Measurements from ENCODE around the gene KSR1.

KSR1 gene

GRCh38 chr17:27520491-27521185 lies 64.4 kb downstream of the KSR1 start:
- no peak for DNase-seq

DNA sequence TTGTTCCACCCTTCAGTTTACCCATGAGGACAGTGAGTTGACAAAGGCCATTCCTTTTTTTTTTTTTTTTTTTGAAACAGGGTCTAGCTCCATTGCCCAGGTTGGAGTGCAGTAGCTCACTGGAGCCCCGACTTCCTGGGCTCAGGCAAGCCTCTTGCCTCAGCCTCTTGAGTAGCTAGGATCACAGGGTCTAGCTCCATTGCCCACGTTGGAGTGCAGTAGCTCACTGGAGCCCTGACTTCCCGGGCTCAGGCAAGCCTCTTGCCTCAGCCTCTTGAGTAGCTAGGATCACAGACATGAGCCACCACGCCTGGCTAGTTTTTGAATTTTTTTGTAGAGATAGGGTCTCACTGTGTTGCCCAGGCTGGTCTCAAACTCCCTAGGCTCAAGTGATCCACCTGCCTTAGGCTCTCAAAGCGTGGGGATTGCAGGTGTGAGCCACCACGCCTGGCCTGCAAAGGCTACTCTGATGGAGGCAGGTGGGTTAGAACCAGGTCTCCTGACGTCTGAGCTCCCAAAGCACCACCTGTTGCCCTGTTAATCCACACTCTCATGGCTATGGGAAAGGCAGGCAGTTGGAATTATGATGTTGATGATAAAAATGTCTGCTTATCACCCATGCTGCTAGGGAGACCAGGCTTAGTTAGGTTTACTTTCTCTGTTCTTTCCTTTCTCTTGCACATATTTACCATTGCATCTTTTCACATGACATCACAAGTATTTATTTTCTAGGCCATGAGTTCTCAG lies 65.2 kb downstream of the KSR1 start:
- no peak for DNase-seq

DNA sequence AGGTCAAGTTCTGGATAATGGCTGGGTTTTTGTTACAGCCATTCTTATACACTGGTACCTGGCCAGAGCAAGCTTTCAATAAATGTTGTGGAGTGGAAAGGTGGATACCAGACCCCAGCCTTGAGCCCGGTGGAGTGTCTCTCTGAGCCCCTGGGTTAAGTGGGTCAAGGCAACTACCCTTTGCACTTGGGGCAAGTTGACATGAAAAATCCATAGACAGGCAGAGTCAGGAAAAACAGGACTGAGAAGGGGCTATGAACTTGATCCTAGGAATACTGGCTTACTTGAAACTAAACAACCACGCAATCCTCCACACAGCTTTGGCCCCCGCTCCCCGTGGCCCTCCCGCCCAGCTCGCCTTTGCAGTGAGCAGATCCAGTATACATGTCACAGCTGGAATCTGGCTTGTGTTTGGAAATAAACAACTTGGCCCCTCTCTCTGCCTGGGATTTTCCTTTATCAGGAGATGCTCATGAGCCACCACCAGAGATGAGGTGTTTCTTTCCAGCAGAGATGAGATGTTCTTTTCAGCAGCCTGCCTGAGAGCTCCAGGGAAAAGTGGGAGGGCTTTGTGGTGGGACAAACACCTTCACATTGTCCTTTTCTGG lies 65.9 kb downstream of the KSR1 start:
- DNase-seq = no peak

- no peak for DNase-seq
Observed at GRCh38 chr17:27523712-27524111, 67.5 kb downstream of the KSR1 start.

DNA sequence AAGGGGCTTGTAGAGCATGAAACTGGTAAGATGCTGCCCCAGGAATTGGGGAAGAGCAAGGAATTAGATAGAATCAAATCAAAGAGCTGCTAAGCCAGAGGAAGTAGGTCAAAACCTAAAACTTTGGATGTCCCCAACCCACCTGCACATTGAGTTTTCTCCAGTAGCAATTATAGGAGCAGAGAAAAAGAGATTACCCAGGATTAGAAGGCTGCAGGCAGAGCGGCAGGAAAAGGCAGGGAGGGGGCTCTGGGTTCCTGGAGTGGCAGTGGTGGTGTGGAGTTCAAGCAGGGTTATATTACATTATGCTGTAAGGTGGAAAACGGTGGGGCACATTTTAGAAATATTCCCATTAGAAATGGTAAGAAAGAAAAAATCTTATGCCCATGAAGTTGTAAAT lies 68.3 kb downstream of the KSR1 start:
- DNase-seq = no peak

DNA sequence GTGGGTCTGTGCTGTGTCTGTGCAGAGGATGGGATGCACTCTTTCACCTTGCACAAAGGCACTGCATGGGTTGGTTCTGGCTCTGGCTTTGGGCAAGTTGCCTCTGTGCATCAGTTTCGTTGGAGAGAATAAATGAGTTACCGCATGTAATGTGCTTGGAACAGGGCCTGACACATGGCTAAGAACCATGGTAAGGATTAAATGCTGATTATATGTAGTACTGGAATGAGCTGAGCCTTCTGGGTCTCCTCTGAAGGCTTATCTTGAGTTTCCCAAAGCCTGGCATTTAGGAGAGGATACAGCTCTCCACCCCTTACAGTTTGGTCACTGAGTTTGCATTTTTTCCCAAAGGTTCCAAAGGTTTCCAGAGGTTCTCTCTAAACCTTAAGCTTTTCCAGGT lies 69.1 kb downstream of the KSR1 start:
- no peak for DNase-seq

DNA sequence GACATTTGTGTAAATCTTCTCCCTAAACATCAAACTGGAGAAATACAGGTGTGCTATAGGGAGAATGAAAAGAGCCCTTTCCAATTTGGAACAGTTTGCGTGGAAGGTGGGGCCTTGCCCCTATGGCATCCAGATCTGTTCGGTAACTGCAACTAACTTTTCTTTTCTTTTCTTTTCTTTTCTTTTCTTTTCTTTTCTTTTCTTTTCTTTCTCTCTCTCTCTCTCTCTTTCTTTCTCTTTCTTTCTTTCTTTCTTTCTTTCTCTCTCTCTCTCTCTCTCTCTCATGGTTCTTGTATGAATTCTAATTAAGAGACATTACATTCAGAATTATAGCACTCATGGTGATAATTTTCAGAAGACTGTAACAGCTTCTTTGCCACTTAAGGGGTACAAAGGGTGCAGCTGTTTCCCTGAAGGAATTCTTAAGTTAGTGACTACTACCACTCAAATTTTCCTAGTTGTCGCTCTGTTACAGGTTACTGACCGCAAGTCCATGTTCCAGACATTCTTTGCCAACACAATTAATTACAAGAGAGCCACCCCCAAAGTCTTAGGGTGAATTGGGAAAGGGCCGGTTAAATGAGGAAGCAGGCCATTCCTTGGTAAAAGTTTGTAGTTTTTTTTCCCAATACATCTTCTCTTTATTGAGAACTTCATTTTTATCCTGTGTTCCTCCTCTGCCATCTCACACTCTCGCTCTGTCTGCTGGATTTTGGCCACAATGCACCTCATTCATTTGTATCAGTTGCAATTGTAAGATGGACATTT lies 69.8 kb downstream of the KSR1 start:
- no peak for DNase-seq

- DNase-seq = no peak
Observed at GRCh38 chr17:27526604-27527002, 70.4 kb downstream of the KSR1 start.

- no peak for DNase-seq
Observed at GRCh38 chr17:27529230-27529796, 73.1 kb downstream of the KSR1 start.

GRCh38 chr17:27530764-27531391 lies 74.6 kb downstream of the KSR1 start:
- DNase-seq = no peak

DNA sequence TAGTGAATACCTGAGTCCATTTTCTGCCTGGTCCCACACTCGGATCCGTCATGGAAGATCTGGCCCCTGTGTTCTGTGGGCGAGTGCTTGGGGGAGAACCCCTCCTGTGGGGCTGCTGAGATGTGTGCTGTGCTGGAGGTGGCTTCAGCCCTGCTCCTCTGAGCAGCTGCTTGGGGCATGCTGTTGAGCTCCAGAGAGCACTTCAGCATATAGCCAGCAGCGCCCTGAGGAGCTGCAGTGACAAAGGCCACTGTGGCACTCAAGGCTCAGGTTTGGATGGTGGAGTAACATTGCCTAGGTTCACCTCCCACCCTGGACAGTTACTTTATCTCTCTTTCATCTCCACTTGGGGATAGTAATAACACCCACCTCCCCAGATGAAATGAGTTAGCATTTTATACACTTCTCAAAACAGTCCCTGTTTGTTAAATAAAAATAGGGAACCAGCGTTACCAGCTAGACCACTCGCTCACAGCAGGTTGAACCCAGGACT lies 75.3 kb downstream of the KSR1 start:
- DNase-seq = no peak

- no peak for DNase-seq
Observed at GRCh38 chr17:27532269-27533263, 76.3 kb downstream of the KSR1 start.

DNA sequence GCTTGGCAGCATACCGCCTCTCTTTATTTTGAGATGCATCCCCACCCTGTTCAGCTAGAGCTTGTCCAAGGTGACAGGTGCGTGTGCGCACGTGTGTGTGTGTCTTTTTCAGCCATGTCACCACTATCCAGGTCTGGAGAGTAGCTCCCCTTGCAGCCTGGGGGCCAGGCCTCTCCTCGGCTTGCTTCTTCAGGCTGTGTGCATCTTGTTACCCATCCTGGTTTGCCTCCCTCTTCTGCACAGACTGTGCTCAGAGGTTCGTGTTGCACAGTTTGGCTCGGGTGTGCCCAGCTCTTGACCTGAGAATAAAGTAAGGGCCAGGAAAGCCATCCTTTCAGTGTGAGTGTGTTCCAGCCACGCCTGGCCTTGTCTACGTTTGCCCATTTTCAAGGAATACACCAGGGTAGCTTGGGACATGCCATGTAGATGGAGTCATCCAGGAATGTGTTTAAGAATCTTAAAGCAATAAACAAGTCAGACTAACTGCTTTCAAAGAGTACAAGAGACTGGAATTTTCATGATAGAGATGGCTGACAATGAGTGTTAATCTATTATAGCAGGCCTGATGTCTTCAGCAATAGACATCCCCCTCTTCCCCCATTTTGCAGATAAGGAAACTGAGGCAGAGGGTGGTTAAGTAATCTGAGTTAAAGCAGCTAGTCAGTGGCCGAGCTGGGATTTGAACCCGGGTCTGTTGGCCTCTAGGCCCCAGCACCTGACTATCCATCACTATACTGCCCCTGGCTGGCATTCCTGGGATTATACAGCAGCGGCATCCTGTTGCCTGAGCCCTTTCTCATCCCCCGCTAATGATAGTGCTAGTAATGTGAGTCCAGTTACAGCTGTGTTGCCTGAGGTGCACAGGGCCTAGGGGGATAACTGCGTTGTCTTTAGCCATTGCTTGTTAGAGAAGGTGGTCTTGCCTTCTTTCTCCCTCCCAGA lies 77.9 kb downstream of the KSR1 start:
- DNase-seq = peak; percentile 64

DNA sequence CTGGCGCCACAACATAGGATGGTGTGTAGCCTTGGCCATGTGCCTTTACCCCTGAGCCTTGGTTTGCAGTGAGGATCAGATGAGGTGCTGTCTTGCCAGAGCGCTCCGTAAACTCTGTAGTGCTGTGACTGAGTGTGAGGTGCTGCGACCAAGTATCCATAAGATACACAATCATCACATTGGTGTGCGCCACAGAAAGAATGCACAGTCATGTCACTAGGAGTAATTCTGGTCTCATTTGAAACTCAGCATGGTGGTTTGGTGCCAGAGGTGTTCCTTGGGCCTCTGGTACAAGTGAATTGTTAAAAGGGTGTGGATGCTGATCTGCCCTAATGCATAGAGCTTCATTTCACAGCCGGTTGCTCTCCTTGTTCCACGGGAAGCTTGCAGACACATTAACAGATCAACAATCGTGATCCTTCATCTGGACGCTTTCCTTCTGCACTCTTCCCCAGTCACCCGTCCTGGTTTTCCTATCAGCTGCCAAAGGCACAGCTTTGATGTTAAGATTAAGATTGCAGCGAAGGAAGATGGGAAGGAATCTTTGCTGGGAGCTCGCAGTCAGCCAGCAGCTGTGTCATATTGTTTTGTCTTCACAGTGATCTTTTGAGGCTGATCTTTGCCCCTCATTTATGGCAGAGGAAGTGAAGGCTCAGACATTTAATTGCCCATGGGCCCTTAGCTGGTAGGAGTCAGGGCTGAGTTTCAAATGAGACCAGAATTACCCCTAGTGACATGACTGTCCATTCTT lies 79.1 kb downstream of the KSR1 start:
- no peak for DNase-seq

DNA sequence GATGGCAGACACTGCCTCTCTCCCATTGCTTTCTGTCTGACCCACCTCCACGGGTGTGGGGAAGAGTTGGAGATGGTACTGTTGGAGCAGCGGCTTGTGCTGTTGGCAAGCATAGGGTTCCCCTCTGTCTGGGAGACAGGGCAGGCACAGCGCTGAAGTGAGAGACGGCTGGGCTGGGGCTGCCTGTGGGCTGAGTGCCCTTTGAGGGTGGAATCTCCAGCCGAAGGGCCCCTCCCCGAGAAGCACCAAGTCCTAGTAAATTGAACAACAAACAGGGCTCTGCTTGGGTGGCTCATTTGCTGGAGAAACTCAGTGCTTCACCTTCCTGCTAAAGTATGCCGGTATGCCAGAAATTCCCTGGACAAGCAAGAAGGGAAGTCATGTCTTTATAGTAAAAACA lies 79.7 kb downstream of the KSR1 start:
- no peak for DNase-seq

DNA sequence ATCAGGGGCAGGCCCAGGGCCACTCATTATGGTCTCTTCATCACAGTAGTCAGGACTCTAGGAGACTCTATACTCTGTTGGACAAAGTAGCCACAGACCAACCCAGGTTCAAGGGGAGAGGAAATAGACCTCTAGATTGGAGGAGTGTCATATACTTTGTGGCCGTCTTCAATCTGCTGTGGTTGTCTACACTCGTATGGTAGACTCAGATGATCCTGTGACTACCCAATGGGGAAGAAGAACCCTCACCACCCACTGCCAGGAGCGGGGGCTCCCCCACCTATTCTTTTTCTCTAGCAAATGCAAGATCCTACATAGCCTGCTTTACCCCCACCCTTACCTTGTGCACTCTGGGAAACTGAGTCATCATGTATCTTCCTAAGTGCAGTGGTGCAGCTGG lies 80.5 kb downstream of the KSR1 start:
- no peak for DNase-seq

- no peak for DNase-seq
Observed at GRCh38 chr17:27538156-27538955, 82.1 kb downstream of the KSR1 start.

DNA sequence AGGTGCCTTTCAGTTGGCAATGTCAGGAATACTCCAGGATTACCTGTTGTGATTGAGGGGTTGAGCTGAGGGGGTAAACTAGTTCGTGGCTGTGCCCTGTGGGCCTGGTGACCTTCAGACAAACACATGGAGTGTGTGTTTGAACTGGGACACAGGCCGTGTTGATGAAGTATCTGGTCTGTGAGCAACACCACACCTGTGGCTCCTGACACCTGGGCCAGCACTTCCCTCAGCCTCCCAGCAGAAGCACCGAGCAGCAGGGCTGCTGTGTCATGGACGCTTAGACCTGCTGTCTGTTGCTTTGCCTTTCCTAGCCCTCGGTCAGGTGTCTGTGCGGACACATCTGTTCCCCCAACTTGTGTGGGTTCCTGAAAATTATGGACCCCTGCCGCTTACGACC lies 82.9 kb downstream of the KSR1 start:
- no peak for DNase-seq

Measured in T1000 (cell line).